GM21825 (cell line): ENCODE measurements around the gene FAM53B.

Source experiments
- ATAC-seq: cut with Tn5 transposase; IDR thresholded peaks from one replicate; pipeline ENCODE4 v1.9.1; 2021; ENCODE audit warnings: mild to moderate bottlenecking, moderate library complexity; ENCODE audit not compliant: unreplicated experiment

FAM53B gene

DNA sequence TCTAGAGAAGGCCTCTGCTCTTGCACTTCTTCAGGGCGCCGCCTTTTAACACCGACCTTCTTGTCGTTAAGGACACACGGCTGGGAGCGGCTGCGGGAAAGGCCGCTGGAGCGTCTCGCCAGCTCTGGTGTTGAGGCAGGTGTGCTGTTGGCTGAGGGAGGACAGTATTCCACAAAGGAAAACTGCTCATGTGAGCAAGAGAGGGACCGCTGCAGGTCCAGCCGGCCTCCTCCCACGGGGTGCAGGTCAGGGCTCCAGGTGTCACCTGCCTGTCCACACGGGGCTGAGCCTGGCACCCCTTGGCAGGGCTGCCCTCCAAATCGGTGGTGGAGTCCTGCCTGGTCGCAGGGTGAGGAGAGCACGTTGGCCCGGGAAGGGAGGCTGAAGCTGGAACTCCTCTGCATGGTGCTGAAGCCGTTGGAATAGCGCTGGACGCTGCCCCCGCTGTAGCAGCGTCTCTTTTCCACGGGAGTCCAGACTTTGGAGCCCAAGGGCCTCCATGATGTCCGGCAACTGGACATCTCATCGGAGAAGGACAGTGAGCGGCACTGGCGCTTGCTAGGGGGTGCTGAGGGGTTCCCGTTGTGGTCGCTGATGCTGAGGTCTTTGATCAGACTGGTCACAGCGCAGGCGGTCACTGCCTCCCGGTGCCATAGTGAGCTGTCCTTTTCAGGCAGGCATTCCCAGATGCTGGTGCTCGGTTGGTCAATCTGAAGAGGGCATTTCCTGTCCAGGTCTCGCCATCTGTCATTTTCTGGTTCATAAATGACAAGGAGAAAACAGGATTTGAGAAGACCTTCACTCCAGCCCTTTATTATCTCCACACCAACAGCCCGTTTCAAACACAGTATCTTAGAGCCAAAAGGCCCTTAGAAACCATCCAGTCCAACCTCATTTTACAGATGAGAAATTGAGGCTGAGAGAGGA, 62.3 kb downstream of the FAM53B start:
- ATAC-seq = no peak

DNA sequence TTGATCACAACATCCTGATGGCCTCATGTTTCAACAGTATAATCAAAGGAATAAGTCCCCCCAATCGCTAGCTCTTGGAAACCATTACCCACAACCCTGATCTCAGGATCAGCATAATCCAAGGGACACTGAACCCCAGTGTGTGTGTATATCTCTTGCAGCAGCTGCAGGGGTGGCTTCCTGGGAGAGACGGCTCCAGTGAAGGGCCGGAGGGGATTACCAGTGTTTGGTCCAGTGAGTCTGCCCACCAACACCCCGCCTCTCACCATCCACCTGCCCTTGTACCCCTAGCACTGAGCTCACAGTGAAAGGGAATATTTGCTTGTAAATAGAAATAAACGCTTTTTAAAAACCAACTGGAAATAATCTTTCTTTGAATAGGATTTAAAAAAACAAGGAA, 63.1 kb downstream of the FAM53B start:
- no peak for ATAC-seq

DNA sequence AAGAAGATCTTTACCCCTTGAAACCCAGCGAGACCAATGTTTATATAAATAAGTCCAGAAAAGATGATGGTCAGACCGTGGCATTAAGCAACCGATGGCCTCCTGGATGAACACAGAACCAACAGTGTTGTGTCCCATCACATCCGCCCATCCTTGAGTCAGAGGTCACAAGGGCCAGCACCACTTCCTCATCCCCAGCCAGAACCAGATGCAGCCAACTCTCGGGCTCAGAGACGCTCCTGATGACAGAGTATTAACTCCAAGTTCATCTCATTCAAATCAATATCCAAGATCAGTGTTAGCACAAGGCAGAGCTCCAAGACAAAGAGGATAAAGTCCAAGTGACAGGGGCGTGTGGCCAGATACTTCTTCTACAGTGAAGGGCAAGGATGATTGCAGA, 63.5 kb downstream of the FAM53B start:
- no peak for ATAC-seq

DNA sequence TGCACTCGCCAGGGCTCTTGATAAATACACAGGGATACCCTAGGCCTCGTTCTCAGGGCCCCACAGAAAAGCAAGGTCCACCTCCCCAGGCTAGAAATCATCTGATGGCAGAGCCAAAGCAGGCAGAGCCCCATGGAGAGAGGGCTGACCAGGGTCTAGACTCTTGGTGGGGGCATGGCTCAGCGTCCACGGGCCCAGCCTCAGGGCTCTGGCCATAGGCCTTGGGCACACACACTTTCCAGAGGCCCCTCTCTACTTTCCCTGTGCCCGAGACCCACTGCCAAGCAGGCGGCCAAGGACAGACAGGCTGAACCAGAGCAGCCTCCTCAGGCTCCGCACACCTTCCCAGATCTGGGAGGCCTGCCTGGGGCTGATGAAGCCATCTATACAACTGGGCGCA, 64.8 kb downstream of the FAM53B start:
- no peak for ATAC-seq

DNA sequence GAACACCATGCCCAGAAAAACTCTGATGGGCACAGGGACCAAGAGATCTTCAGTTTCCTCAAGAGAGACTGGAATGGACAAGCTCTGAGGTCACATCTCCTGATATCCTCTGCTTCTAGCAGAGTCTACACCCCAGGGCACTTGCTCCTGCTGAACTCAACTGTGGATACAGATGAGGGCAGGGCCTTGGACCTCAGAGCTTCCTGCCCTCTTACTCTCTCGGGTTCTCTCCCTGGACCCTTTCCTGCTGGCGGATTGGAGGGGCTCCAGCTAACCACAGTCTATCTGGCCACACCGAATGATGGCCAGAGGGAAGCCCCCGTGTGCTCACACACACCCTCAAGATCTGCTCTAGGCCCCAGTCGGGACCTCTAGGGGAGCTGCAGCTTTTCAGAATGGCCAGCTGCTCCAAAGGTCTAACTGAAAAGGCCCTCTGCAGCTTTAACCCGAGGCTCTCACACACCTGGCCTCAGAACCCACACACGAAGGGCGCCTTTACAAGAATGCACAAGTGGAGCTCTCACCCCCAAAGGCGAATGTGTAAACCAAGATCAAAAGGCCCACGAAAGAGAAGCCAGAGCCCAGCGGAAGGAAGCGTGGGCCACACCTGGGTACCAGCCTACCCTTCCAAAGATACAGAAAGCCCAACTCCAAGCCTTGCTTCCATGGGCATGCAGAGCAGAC, 65.5 kb downstream of the FAM53B start:
- ATAC-seq = no peak

GRCh38 chr10:124677749-124678556, 66.2 kb downstream of the FAM53B start:
- no peak for ATAC-seq

DNA sequence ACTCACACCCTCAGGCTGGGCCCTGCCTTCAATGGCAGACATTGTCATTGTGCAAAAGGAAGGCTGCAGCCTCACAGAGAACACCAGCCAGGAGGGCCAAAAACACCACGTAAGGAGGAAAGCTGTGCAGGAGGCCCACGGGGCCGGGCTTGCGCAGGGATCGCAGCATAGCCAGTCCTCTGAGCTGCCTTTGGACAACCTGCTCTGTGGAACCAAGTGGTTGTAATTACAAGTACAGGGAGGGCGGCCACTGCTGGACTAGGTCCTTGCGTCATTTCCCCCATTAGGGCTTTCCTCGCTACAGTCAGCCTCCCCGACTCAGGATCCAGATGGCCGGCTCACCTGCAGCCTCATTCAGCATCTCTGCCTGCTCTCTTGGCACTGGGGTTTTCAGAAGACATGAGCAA, 66.9 kb downstream of the FAM53B start:
- ATAC-seq = no peak

GRCh38 chr10:124676416-124677062, 67.6 kb downstream of the FAM53B start:
- no peak for ATAC-seq

- ATAC-seq = no peak
These were observed 68.4 kb downstream of the FAM53B start for GRCh38 chr10:124675824-124676223.

DNA sequence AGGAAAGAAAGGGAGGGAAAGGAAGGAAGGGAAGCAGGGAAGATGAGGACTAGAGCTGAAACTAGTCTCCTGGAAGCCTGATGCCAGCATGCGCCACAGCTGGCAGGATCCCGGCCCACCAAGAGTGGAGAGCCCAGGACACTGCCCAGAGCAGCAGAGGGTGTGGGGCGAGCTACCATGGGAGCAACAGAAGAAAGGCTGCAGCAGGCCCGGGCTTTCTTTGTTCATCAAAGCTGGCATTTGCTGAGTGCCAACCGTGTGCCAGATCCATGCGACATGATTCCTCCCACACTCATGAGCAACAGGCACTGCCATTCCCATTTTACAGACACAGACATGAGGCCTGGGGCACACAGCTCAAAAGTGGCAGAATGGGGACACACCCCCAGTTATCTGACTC, 68.9 kb downstream of the FAM53B start:
- no peak for ATAC-seq

- no peak for ATAC-seq
These were observed 69.4 kb downstream of the FAM53B start for GRCh38 chr10:124674768-124675222.

GRCh38 chr10:124672181-124672638, 72.0 kb downstream of the FAM53B start:
- no peak for ATAC-seq

DNA sequence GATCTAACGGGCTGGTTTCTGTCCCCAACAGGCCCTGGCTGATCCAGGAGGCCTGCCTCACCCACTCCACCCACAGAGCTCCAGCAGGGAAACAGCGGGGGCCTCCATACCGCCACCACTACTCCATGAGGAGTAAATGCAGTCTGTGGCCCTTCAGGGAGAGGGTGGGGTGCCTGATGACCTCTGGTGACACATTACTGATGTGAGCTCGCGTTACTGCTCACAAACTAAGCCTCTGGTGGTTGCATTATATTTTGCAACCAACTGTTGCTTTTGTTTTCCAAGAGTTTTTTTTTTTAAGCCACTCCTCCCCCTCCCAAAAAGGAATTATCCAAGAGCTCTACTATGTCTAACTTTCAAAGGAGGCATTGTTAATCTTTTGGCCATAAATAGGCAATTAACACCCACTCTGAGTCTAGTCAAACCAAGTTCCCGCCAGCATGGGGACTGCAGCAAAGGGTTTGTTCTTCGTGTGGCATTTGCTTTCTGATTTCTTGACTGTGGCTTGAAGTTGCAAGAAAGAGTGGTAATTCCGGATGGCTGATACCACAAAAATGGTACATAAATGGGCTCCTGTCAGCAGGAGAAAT, 72.6 kb downstream of the FAM53B start:
- no peak for ATAC-seq

- ATAC-seq = no peak
These were observed 73.3 kb downstream of the FAM53B start for GRCh38 chr10:124670849-124671248.

DNA sequence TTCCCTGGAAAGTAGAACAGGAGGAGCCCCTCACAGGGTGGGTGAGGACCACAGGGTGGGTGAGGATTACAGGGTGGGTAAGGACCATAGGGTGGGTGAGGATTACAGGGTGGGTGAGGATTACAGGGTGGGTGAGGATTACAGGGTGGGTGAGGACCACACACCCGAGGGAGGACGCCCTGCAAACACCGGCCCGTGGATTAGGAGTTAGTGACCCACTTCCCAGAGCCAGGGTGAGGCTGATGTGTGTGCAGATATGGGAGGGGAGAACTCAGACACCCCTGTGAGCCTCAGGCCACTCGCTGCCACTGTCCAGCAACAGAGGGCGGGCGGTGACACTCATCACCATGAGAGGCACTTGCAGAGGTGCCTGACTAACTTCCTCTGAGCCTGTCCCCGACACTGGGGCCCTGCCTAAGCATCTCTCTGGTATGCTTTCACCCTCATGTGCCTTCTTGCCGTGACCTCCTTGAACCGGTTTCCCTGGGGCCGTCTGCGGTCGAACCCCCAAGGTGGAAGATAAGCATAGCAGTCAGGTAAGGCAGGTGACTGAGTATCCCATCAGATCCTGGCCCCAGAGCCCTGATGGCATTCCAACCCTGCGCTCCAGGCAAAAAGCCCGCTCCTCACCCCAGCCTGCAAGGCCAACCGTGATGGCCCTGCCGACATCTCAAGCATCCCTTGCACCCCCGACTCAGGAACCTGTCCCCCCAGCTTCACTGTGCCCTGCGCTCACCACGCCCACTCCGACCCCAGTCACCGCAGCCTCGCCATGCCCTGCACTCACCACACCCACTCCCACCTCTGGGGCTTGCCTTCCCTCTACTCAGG, 74.1 kb downstream of the FAM53B start:
- ATAC-seq = no peak

- ATAC-seq = no peak
These were observed 74.9 kb downstream of the FAM53B start for GRCh38 chr10:124669141-124669823.

- no peak for ATAC-seq
These were observed 75.6 kb downstream of the FAM53B start for GRCh38 chr10:124668517-124669051.
